Kasumi-1 (cell line): ENCODE measurements around the gene KCNT2.
"Not testable (repeated sequence)": the region's sequence is repeated elsewhere in the genome, so short reads cannot be mapped to it uniquely, and the experiment has no call there.

ENCODE experiments used
- DNase-seq, 2 experiments: peaks; one replicate each; lab custom pipeline; 2025; lab: John Stamatoyannopoulos, UW

The KCNT2 gene

GRCh38 chr1:196608390-196609369 is at the start of gene KCNT2:
KCNT2 (minus strand) TSS chr1:196608440; CDS start chr1:196608309, 131 bp downstream.
- no peak for DNase-seq

DNA sequence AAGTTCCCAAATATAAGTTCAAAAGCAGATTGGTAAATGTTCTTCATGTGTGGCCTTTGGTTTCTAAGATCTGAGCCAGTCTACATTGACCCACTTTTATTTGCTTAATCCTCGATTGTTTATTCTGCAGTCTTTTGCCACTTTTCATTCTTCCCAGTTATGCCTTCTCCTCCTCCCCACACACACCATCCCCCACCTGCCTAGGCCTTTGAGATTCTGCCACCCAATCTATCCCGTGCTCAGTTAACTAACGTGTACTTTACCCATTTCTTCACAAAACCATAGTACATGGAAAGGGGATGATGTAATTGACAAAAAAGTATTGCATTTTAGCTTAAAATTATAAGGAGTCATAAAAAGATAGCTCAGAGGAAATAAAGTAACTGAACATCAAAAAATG is 47.3 kb upstream of the KCNT2 start:
- no peak for DNase-seq

DNA sequence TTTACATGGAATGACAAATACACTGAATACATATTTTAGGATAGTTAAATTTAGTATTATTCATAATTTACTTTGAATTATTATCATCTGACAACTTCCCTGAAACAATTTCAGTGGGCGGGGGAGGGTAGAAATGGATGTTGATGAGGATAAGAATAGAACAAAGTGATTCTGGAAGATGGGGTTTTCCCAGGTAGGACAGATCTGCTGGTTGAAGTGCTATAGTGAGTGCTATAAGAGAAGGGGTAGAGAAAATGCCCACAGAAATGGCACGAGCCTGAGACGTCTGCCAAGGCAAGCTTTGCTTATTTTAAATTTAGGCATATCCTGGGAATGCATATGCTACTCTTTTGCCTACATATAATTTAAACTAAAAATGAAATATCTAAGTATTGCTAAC is 46.8 kb upstream of the KCNT2 start:
- no peak for DNase-seq

GRCh38 chr1:196654271-196654670 is 46.0 kb upstream of the KCNT2 start:
- no peak for DNase-seq

GRCh38 chr1:196651637-196652215 is 43.5 kb upstream of the KCNT2 start, which contains the start of gene CFH:
CFH (plus strand) TSS chr1:196652043; CDS start chr1:196652118, 75 bp downstream.
- DNase-seq = peak; percentile 43 to 44

- DNase-seq = no peak
Observed at GRCh38 chr1:196651079-196651478, 42.8 kb upstream of the KCNT2 start.

DNA sequence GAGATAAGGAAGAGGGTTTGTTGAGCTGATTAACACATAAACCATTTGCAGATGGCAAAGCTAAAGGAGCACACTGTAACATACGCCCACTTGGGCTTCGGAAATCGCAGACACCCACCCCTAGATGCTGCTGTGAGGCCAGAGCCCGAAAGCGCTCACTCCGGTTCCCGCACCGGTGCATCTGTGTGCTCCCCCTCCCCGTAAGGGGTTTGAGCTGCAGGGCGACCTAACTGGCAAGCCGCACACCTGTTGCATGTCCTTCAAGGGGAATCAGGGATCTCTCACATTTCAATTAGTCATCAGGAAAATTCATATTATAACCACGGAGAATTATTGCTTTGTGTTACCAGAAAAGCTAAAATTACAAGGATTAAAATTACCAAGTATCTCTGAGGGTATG is 42.2 kb upstream of the KCNT2 start:
- DNase-seq = no peak

GRCh38 chr1:196649990-196650389 is 41.8 kb upstream of the KCNT2 start:
- no peak for DNase-seq

DNA sequence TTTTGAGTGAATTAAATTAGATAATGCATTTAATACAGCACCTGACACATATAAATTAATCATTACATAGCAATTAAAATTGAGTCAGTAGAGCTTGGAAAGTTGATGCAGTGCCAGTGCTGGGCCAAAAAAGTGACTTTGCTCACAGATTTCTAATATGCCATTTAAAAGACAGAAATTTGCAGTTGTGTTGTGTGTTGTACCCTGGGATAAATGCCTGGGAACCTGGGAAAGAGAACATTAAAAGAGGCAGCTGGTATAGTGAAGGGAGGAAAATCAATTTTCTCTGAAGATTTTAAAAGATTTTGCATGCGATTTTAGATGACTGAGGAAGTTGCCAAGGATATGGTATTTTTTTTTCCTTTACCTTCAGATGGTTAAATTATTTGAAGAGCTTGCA is 32.7 kb upstream of the KCNT2 start:
- no peak for DNase-seq

GRCh38 chr1:196639291-196639690 is 31.1 kb upstream of the KCNT2 start:
- not testable (repeated sequence) for DNase-seq

DNA sequence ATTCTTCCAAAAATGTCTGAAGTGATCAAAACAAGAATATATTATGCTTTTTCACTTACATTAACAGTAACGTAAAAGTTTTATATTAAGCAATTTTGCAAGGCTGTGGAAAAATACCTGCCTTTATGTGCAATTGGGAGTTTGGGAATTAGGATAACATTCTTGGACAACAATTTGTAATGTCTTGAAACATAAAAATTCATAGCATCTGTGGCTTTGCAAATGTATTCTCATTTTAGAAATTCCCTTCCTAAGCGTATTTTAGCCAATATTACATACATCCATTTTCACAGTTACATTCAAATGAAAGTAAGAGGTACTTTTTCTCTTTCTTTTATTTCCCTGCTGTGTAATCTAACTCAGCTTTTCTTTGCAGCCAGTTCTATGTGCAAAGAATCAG is 30.2 kb upstream of the KCNT2 start:
- no peak for DNase-seq

- no peak for DNase-seq
Observed at GRCh38 chr1:196637606-196638005, 29.4 kb upstream of the KCNT2 start.

DNA sequence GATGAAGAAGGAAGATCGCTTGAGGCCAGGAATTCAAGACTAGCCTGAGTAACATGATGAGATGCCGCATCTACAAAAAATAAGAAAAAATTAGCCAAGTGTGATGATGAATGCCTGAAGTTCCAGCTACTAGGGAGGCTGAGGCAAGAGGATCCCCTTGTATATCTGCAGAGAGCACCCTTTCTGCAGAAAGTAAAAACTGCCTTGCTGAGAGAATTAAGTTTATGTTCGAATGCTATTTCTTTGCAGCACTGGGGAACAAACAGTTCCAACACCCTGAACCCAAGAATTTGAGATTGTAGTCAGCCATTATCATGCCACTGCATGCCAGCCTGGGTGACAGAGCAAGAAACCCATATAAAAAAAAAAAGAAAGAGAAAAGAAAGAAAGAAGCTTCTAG is 20.6 kb upstream of the KCNT2 start:
- DNase-seq = no peak

GRCh38 chr1:196623079-196623478 is 14.8 kb upstream of the KCNT2 start:
- DNase-seq = no peak

DNA sequence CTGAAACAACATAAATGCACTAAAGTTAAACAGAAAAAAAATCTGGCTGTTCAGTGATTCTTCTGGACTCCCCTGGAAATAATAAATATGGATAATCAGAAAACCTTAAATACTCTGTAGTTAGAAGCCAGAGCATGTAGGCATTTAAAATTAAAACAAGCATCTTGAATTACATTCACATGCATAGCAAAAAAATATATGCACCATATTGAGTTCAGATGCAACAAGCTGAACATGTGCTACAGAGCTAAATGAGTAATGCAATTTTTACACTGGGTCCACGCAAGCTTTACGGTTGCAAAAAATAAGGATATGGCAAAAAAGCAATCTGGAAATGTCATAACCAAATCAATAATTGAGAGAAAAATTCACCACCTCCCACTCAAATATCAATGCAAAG is 11.5 kb upstream of the KCNT2 start:
- DNase-seq = no peak

- DNase-seq = no peak
Observed at GRCh38 chr1:196611873-196612272, 3.6 kb upstream of the KCNT2 start.

GRCh38 chr1:196609370-196609737 is 1.1 kb upstream of the KCNT2 start:
- no peak for DNase-seq

GRCh38 chr1:196607981-196608380 is 259 bp downstream of the KCNT2 start:
- DNase-seq = no peak

DNA sequence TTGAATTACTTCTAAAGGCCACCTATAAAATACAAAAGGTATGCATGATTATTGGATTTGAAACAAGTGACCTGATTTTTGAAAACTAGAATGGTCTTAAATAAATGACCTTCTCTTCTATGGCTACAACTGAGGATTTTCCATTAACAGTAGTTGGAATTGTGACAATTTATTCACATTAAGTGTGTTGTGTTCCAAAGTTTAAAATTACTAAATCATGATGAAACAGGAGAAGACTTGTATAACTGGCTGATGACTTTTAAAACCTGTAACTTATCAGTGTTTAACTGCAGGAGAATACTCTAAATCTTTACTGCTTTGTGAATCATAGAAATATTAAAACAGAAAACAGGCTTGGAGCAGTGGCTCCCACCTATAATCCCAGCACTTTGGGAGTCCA is 4.6 kb downstream of the KCNT2 start:
- no peak for DNase-seq

DNA sequence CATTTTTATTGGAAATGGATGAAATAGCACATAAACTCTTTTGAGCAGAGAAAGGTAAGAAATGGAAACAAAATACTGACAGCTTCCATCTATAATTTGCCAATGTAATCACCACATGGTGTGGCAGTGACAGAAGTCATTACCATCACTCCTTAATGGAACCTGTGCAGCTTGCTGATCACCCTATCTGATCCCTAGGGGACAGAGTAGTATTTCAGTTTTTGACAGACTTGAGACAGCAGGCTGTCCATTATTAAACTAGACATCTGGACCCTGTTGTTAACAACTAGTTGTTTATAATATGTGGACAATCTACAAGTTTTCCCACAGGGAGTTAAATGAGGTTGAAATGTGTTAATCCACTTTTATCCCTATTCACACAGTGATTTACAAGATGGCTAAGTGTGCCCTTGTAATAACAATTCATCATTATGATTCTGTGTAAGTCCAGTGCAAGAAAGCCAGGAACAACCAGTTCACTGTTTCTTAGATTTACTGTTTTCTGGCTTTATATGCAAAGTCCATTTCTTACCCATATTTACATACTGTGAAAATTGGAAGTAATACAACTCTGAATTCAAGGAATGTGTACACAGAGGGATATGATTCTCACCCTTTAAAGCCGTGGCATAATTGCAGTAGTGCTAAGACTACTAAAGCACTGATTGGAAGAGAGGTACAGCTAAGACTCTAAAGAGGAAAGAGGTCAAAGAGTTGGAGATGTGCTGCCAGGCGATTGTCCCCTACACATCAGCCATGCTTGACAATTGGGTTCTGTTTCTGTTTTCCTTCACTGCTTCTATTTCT is 9.1 kb downstream of the KCNT2 start:
- DNase-seq = no peak

GRCh38 chr1:196594700-196595099 is 13.5 kb downstream of the KCNT2 start:
- no peak for DNase-seq

DNA sequence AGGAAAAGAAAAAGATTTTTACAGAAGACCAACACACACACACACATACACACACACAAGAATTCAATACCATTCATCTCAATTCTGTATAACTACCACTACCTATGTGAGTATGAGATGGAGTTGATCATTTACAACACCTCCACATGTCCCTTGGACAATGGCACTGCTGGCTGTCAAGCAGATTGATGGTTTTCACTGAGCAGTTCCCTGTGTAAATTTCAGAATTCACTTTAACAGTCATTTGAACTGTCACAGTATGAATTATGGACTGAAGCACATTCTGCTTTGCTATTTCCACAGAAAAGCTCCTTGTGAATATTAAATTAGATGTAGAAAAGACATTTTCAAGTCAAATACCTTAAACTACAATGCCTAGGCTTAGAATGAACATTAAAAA is 14.3 kb downstream of the KCNT2 start:
- DNase-seq = no peak

DNA sequence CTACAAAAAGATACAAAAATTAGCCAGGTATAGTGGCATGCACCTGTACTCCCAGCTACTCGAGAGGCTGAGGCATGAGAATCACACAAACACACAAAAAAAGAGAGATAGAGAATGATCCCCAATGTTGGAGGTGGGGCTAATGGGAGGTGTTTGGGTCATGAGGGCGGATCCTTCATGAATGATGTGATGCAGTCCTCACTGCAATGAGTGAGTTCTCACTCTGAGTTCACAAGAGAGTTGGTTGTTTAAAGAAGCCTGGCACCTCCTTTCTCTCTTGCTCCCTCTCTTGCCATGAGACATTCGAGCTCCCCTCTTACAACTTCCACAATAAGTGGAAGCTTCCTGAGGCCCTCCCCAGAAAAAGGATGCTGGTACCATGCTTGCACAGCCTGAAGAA is 17.3 kb downstream of the KCNT2 start:
- DNase-seq = no peak
